Activated CD4-positive, alpha-beta T cell treated with anti-CD3 and anti-CD28 coated beads, Interleukin-2, amount 50 U/mL, for 24 hours (primary cell): Measurements from ENCODE around the gene TUBA3C.
"Not testable (repeated sequence)": the region's sequence is repeated elsewhere in the genome, so short reads cannot be mapped to it uniquely, and the experiment has no call there.

Experiments used
- DNase-seq, 2 donors: peaks; one replicate each; pipeline ENCODE4 v3.0.0-alpha.2; 2020; ENCODE audit warnings: low read depth in 1 of 2, low spot score in 1 of 2

The TUBA3C gene

DNA sequence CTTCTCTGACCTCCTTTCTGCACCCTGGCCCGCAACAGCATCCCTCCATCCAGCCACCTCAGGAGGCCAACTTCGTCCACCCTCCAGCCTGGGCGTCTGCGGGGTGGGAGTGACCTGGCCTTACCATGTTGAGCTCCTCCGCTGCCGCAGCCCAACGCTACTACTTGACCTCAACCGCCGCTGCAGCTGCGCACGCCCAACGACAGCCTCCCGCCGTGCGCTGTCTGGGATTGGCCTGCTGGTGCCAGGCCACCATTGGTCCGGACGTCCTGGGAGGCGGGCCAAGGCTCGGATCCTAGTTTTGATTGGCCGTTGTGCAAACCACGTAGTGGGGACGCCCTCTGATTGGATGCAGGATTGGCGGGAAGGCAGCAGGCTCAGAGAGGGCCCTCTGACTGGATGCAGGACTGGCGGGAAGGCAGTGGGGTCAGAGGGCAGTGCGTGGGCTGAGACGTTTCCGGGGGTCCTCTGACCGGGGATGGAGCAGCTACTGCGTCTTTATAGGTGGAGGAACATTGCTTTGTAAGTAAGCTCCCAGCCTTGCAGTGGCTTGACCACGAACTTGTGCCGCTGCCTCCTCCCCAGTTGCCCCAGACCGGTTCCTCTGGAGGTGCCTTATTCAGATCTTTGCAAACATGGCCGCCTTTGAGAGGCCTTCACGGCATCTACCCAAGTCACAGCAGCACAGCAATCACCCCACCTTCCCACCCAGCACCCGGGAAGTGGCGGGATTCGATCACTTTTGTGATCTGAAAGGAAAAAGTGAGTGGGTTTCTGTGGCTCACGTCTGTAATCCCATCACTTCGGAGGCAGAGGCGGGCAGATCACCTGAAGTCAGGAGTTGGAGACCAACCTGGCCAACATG, at the start of gene TUBA3C:
Gene TUBA3C, minus strand, starts transcription at position 204 of the 865 bp plus-strand sequence. Its CDS starts 77 bp downstream, at position 127.
- no peak for DNase-seq

DNA sequence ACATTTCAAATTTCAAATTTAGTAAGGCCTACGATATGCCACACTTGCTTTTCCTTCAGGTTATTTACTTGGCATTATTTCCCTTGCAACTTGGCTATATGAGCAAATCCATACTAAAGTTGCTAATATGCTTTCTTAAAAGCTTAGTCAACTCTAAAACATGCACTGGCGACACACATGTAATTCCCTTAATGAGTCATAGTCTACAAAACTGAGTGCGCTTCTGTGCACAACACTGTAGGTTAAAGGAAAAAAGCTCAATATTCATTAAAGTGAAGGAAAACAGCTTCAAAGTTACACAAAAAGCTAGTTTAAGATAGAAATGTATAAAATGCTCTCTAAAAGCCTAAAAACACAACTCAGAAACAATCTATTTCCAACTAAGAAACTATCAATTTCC, 25.8 kb upstream of the TUBA3C start:
- DNase-seq, result not testable (repeated sequence)

DNA sequence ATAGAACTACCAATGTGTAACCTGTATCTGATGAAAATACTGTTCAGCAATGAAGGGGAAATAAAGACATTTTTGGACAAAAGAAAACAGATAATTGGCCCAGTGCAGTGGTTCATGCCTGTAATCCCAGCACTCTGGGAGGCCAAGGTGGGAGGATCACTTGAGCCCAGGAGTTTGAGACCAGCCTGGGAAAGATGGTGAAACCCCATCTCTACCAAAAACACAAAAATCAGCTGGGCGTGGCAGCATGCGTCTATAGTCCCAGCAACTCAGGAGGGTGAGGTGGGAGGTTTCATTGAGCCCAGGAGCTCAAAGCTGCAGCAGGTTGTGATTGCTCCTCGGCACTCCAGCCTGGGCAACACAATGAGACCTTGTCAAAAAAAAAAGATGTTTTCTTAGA, 11.0 kb upstream of the TUBA3C start:
- DNase-seq, result not testable (repeated sequence)

DNA sequence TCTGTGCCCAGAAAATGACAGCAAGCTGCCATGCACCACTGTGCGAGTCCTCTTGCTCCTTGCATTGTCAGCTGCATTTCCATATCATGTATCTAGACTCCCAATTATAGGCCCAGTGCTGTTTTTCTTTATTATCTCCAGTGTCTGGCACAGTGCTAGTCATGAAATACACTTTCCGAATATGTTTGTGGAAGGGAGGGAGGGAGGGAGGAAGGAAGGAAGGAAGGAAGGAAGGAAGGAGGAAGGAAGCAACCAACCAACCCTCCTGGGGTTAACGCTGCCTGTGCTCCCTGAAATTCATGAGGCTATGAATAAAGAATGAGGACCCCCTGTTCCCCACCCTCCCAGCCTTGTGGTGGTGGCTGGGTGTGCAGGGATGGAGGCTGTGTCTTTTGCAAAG, 8.3 kb upstream of the TUBA3C start:
- not testable (repeated sequence) for DNase-seq

DNA sequence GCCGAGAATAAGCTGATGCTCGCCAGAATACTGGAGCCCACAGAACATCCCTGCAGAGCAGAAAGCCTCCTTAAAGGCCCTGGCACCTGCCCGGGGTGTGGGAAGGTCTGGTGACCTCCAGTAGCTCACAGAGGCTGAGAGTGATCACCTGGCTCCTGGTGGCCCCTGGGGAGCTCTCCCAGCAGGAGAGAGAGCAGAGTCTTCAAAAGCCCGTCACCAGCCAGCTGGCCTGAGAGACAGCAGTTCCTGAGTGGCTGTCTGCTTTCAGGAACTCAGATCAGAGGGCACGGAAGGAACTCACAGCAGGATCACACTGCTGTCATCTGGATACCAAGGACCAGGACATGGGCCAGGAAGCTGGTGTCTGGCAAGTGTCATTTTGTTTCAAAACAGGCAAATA, 7.7 kb upstream of the TUBA3C start:
- not testable (repeated sequence) for DNase-seq

DNA sequence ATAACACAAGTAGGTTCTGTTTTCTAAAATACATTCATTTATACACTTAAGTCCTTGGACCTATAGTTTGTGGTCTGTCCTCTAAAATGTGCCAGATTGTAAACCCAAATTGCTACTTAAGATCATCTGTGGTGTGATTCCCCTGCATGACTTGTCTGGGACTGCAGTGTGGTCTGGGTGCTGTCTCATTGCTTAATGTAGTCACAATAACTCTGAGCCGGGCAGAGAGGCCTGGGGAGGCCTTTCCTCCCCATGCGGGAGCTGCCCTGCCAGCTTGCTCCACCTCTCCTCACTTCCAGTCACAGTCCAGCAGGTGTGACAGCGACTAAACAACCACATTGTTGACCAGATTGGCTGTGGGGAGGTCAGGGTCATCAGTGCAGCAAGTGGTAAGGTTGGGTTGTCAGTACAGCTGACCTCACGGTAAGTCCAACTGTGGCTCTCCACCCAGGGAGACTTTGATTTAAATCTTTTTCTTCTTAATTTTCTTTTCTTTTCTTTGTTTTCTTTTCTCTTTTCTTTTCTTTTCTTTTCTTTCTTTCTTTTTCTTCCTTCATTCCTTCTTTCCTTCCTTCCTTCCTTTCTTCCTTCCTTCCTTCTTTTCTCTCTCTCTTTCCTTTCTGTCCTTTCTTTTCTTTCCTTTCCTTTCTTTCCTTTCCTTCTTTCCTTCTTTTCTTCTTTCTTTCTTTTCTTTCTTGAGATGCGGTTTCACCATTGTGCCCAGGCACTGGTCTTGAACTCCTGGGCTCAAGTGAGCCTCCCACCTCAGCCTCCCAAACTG, 4.4 kb upstream of the TUBA3C start:
- DNase-seq, result no peak

DNA sequence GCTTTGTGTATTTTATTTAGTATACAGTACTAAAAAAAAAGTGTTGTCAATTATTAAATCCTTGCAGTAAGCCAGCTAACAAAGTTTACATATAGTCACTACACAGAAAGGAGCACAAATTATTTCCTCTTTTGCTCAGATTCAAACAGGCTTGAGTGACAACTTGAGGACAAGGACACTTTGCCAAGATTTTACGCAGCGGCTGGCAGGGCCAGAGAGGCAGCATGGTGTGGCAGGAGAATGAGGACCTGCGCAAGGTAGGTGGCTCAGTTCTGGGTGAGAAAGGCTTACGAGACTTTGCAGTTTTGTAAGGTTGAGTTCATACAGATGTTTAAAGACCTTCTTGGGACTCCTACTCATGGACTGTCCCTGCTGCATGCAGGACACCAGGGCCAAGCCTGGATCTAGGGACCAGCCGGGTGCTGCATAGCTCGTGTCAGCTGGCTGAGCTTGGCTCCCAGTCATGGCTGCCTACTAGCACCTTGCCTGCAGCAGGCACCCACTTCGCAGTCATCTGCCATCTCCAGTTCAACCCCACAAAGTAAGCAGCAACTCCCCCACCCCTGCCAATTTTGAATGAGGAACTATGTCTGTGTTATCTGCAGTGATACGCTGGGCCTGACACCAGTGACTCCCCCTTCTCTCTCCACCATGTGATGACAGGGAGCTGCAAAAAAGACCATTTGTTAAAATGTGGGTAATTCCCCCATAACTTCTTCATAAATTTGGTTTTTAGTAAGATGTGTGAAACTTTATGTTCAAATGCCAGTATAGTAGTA, 3.7 kb upstream of the TUBA3C start:
- DNase-seq, result no peak

DNA sequence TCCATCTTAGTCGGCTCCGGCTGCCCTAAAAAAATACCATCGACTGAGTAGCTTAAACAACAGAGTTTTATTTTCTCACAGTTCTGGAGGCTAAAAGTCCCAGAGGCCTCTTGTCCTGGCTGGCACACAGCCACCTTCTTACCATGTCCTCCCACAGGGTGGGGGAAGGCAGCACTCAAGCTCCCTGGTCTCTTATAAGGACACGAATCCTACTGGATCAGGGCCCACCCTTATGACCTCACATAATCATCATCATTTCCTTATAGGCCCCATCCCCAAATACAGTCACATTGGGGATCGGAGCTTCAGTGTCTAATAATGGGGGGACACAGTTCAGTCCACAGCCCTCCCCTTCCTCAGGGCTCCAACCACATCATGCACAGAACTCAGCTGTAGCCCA, 2.6 kb upstream of the TUBA3C start:
- DNase-seq, result no peak

DNA sequence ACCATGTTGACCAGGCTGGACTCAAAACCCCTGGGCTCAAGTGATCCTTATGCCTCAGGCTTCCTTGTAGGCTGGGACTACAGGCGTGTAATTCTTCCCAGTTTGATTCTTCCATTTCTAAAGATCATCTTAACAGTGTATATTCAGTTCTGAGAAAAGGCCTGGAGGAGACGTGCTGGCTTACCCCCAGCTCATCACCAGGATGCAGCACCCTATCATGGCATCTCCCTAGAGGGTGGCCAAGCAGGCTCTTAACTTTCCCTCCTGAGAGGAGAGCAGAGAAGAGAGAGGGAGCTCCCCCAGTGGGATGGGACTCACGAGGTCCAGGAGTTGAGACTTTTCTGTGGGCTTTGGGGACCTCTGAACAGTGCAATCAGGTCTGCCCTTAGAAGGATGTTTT, 2.1 kb upstream of the TUBA3C start:
- no peak for DNase-seq

DNA sequence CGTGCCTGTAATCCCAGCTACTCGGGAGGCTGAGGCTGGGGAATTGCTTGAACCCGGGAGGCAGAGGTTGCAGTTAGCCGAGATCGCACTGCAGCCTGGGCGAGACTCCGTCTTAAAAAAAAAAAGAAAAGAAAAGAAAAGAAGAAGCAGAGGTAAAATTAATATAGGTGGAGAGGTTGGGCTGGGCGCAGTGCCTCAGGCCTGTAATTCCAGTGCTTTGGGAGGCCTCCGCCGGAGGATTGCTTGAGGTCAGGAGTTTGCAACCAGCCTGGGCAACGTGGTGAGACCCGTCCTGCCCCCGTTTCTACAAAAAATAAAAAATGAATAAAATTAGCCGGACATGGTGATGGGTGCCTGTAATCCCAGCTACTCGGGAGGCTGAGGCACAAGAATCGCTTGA, 912 bp upstream of the TUBA3C start:
- no peak for DNase-seq

DNA sequence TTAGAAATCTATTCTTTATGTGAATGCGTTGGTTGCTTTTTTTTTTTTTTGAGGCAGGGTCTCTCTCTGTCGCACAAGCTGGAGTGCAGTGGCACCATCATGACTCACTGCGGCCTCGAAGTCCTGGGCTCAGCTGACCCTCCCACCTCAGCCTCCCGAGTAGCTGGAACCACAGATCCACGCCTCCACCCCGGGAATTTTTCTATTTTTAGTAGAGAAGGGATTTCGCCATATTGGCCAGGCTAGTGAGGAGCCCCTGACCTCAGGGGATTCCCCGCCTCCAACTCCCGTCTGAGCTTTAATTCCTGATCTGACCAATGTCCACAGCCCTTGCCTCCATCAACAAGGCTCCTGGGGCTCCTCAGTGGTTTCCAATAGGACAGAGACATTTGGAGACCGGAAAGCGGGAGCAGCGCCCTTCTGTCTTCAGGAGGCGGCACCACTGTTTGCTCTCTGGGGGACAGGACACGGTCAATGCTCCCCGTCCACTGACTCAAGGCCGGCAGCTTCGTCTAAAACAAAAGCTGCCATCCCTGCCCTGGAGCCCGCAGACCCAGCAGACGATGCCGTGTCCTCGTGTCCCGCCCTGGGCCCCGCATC, 503 bp downstream of the TUBA3C start:
- DNase-seq, result no peak

DNA sequence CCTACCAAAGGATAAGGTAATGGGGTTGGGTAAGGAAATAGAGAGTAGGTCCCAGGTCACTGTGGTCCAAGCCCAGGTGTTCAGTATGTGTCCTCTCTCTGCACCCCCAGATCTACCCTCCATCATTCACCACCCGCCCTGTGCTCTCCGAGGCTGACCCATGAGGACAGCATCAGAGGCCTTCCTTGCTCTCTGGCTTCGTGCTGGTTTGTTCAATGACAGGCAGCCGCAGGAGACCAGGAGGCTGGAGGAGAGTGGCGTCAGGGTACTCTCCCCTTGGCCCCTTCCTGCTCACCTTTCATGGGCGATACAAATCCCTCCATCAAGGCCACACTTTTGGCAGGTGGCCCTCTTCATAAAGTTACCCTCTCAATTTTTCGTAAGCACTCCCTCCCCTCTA, 1.7 kb downstream of the TUBA3C start:
- no peak for DNase-seq

DNA sequence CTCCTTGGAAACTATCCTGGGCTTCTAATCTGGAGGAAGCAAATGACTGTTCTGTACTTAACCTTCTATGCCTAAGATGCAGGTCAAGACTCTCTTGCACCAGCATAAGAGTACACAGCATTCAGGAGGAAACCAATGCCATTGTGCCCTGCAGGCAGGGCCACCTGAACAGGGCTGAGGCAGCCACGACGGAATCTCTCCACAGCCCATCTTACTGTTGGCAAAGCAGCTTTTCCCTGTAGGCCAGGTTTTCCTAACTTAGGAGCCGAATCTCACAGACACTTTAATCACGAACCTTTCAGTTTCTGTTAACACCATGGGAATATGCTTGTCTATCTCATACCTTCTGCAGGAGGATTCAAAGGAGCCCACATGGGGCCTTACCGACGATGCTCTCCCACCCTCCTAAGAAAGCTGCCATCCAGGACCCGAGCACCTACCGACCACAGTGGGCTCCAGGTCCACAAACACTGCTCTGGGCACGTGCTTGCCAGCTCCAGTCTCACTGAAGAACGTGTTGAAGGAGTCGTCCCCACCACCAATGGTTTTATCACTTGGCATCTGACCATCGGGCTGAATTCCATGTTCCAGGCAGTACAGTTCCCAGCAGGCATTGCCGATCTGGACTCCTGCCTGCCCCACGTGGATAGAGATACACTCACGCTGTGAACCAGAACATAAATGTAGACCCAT, 2.6 kb downstream of the TUBA3C start:
- DNase-seq, result no peak

DNA sequence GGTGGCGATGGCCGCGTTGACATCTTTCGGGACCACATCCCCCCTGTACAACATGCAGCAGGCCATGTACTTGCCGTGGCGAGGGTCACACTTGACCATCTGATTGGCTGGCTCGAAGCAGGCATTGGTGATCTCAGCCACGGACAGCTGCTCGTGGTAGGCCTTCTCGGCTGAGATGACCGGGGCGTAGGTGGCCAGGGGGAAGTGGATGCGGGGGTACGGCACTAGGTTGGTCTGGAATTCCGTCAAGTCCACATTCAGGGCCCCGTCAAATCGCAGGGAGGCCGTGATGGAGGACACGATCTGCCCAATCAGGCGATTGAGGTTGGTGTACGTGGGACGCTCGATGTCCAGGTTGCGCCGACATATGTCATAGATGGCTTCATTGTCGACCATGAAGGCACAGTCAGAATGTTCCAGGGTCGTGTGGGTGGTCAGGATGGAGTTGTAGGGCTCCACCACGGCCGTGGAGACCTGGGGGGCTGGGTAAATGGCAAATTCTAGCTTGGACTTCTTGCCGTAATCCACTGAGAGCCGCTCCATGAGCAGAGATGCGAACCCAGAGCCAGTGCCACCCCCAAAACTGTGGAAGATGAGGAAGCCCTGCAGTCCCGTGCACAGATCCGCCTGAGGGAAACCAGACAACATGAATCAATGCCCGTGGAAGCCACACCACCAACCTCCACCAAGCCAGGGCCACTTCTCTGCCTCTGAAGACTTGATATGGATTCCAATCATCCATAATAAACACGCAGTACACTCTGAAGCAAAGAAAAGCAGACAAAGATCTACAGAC, 4.4 kb downstream of the TUBA3C start:
- not testable (repeated sequence) for DNase-seq

DNA sequence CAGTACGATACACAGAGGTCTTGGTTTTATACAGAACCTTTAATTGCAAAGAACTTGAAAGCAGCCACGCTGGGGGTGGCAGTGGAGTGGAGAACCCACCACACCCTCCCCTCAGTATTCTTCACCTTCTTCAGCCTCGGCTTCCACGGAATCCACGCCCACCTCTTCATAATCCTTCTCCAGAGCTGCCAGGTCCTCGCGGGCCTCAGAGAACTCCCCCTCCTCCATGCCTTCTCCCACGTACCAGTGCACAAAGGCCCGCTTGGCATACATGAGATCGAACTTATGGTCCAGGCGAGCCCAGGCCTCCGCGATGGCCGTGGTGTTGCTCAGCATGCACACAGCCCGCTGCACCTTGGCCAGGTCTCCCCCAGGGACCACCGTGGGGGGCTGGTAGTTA, 7.9 kb downstream of the TUBA3C start:
- DNase-seq, result no peak

DNA sequence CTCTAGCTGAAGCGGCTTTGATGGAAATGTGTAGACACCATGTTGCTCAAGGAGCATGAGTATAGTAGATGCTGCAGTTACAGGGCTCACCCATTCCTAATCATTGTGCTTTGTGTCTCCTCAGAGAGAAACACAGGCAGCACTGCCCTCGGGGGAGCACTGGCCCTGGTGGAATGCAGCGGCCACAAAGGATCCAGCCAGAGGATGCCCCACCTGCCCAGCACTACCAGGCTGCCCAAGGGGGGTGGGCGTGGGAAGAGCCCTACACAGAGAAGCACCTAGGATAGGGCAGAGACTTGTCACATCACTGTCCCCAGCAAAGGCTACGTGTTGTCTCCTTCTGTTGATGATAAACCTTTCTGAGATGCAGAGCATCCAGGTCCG, 9.0 kb downstream of the TUBA3C start:
- DNase-seq, result no peak

DNA sequence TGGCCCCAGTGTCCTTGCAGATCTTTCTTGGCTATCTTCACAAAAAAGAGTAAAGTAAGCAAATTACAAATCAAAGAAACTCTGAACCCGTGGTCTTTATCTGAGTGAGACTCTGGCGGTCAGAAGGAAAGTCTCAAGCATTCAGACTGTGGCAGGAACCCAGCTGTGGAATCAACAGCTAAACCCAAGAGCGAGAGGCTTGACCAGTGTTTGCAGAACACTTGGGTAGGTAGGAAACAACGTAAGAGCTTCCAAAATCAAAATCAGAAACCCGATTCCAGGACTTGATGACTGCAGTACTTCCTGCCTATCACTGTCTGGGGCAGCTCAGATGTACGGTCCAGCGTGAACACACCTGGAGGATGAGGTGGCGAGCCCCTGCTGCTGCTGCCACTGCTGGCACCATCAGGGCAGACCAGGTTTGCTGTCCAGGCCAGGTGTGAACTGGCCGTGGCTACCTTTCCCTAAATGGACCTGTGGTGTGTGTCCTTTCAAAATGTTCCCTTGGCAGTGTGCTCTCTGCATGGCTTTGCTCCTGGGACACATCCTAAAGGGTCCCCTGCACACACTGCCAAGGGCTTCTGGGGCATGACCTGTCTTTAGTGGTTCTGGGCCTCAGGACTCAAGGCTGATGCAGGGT, 9.5 kb downstream of the TUBA3C start:
- DNase-seq, result no peak

DNA sequence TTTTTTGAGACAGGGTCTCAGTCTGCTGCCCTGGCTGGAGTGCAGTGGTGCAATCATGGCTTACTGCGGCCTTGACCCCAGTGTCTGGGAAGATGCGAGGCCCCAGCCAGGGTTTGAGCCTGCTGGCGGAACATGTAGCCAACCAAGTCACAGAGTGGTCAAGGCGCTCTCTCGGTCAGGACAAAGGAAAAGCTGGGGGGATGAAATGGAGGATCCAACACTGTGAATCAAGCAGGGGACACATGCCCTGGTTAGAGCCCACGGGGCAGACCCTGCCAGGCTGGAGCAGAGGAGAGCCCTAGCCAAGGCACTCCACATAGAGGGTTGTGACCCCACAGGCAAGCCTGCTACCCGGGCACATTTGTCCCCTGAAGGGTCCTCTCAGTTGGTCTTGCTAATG, 10.1 kb downstream of the TUBA3C start:
- DNase-seq, result no peak

DNA sequence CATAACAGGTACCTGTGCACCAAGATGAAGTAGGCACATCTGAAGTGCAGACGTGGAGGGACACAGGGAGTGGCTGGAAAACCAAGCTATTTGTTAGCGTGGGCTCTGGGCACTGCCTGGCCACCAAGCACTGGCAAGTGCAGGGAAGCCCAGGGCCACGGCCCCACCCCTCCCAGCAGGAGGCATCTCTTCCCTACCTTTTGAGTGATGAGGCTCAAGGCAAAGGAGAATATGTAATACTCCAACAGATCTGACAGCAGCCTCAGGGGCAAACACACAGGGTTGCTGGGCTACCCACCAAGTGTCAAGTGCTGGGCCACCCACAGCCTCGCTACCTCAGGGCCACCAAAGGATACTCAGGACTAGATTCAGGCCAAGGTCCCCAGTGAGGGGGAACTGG, 11.6 kb downstream of the TUBA3C start:
- DNase-seq, result no peak
